WTC11 (cell line): ENCODE measurements around the gene GOLPH3. TPM values are rescaled to one million over a fixed set of nuclear protein-coding genes. Genes with fewer than 3 reads are reported as not detected.

Experiments used
- ATAC-seq: fragments of 200-7000 bp; cut with Tn5 transposase; 2 replicates; pipeline ENCODE4 v1.10.0; 2021; ENCODE audit warnings: mild to moderate bottlenecking, moderate library complexity
- Bru-seq: library from RNA; stranded (reverse); fragments of 400-500 nt; gene quantifications from one replicate; lab custom pipeline; 2021; lab: Mats Ljungman, UMichigan
- CTCF ChIA-PET: fragments of 300-600 bp; sonication (Branson Sonifier 250); formaldehyde crosslinking; loops from one replicate; lab custom pipeline; 2021; ENCODE audit warnings: antibody characterized with exemption; lab: Charles Lee
- POLR2A ChIA-PET: fragments of 350-600 bp; sonication (Branson Sonifier 250); formaldehyde crosslinking; loops from one replicate; lab custom pipeline; 2021; ENCODE audit warnings: antibody characterized with exemption; lab: Charles Lee
- DNase-seq: peaks from one replicate; pipeline ENCODE4 v3.0.0; 2021; ENCODE audit warnings: low spot score
- H3K27ac Mint-ChIP-seq: 2 replicates; pipeline ENCODE4 v1.8.0; 2021; ENCODE audit warnings: mixed read lengths
- H3K27me3 Mint-ChIP-seq: 2 replicates; pipeline ENCODE4 v1.8.0; 2021; ENCODE audit warnings: low read depth, mild to moderate bottlenecking, moderate library complexity, mixed read lengths
- H3K36me3 Mint-ChIP-seq: 2 replicates; pipeline ENCODE4 v1.8.0; 2021; ENCODE audit warnings: mixed read lengths
- H3K4me1 Mint-ChIP-seq: 2 replicates; pipeline ENCODE4 v1.8.0; 2022; ENCODE audit warnings: mixed read lengths
- H3K4me3 Mint-ChIP-seq: 2 replicates; pipeline ENCODE4 v1.8.0; 2021; ENCODE audit warnings: mild to moderate bottlenecking, moderate library complexity, mixed read lengths
- H3K9me3 Mint-ChIP-seq: 2 replicates; pipeline ENCODE4 v1.8.0; 2021; ENCODE audit warnings: mixed read lengths
- CREM ChIP-seq: sonication (generic); formaldehyde crosslinking; IDR thresholded peaks from 2 replicates; pipeline ENCODE4 v1.8.1; 2022; ENCODE audit warnings: mild to moderate bottlenecking, missing genetic modification reagents, moderate library complexity
- EMX1 ChIP-seq: fragments of 250-450 bp; sonication (Bioruptor Pico); IDR thresholded peaks from 2 replicates; pipeline ENCODE4 v1.8.0; 2021; ENCODE audit warnings: mild to moderate bottlenecking
- ESRRA ChIP-seq: sonication (generic); formaldehyde crosslinking; IDR thresholded peaks from 2 replicates; pipeline ENCODE4 v1.8.1; 2022; ENCODE audit warnings: mild to moderate bottlenecking, missing genetic modification reagents, borderline replicate concordance
- FOXP1 ChIP-seq: sonication (generic); formaldehyde crosslinking; IDR thresholded peaks from 2 replicates; pipeline ENCODE4 v1.8.0; 2022; ENCODE audit warnings: missing genetic modification reagents, mild to moderate bottlenecking, moderate library complexity, borderline replicate concordance
- GTF2I ChIP-seq: fragments of 250-450 bp; sonication (Bioruptor Pico); conservative IDR thresholded peaks from 2 replicates; pipeline ENCODE4 v1.4.0; 2021; ENCODE audit warnings: mild to moderate bottlenecking
- MXD4 ChIP-seq: fragments of 250-450 bp; sonication (Bioruptor Pico); IDR thresholded peaks from 2 replicates; pipeline ENCODE4 v1.8.0; 2021; ENCODE audit warnings: mild to moderate bottlenecking, moderate library complexity, borderline replicate concordance
- PRRX2 ChIP-seq: fragments of 250-450 bp; sonication (Bioruptor Pico); IDR thresholded peaks from 2 replicates; pipeline ENCODE4 v1.8.0; 2021; ENCODE audit warnings: mild to moderate bottlenecking
- TCF7 ChIP-seq: sonication (generic); formaldehyde crosslinking; IDR thresholded peaks from 2 replicates; pipeline ENCODE4 v1.8.0; 2022; ENCODE audit warnings: mild to moderate bottlenecking, low read depth, missing genetic modification reagents, moderate library complexity
- TEAD4 ChIP-seq: sonication (generic); formaldehyde crosslinking; IDR thresholded peaks from 2 replicates; pipeline ENCODE4 v1.8.0; 2022; ENCODE audit warnings: mild to moderate bottlenecking, missing genetic modification reagents
- TP53 ChIP-seq: sonication (generic); formaldehyde crosslinking; IDR thresholded peaks from 2 replicates; pipeline ENCODE4 v1.8.1; 2023; ENCODE audit warnings: mild to moderate bottlenecking, missing genetic modification reagents
- long read RNA-seq, 3 experiments: library from RNA in 1 of 3; library from capped mRNA in 1 of 3; library from polyadenylated mRNA in 1 of 3; unstranded in 2 of 3; stranded (forward) in 1 of 3; transcript quantifications; one replicate each; pipeline ENCODE4 v2.0.0, GENCODE V29; 2021
- total RNA-seq: library from RNA; stranded (reverse); gene quantifications from 3 replicates; pipeline ENCODE4 v1.2.3, GENCODE V29; 2021
- TF ChIP-seq, protein P1 (sequence below): sonication (generic); formaldehyde crosslinking; IDR thresholded peaks from 2 replicates; pipeline ENCODE4 v1.8.0; 2022; ENCODE audit warnings: mild to moderate bottlenecking, missing genetic modification reagents
- TF ChIP-seq, protein P2 (sequence below): sonication (generic); formaldehyde crosslinking; IDR thresholded peaks from 2 replicates; pipeline ENCODE4 v1.8.1; 2022; ENCODE audit warnings: low read depth, mild to moderate bottlenecking, moderate library complexity, missing genetic modification reagents, borderline replicate concordance
- TF ChIP-seq, protein P3 (sequence below): sonication (generic); formaldehyde crosslinking; IDR thresholded peaks from 2 replicates; pipeline ENCODE4 v1.8.0; 2022; ENCODE audit warnings: mild to moderate bottlenecking, missing genetic modification reagents
- TF ChIP-seq, protein P4 (sequence below): fragments of 250-450 bp; sonication (Bioruptor Pico); IDR thresholded peaks from 2 replicates; pipeline ENCODE4 v1.9.0; 2021; ENCODE audit warnings: mild to moderate bottlenecking, borderline replicate concordance
- TF ChIP-seq, protein P5 (sequence below): fragments of 250-450 bp; sonication (Bioruptor Pico); IDR thresholded peaks from 2 replicates; pipeline ENCODE4 v1.9.0; 2021; ENCODE audit warnings: mild to moderate bottlenecking
- TF ChIP-seq, protein P6 (sequence below): sonication (generic); formaldehyde crosslinking; IDR thresholded peaks from 2 replicates; pipeline ENCODE4 v1.8.0; 2022; ENCODE audit warnings: mild to moderate bottlenecking, missing genetic modification reagents
- TF ChIP-seq, protein P7 (sequence below): sonication (generic); formaldehyde crosslinking; IDR thresholded peaks from 2 replicates; pipeline ENCODE4 v1.8.0; 2023; ENCODE audit warnings: missing genetic modification reagents, mild to moderate bottlenecking, borderline replicate concordance

GOLPH3 gene
- total RNA-seq: 88.7 to 101 TPM (median 95.4 TPM) in 3 replicates
- percentile 90 among the genes with signal in this experiment for Bru-seq, nascent RNA
- long read RNA-seq, experiment 1, transcript GOLPH3-201 (4 exons, 2,721 nt): major isoform, 495 of 558 reads
- long read RNA-seq, experiment 1, transcript GOLPH3-202 (4 exons, 1,074 nt): minor isoform, 11 of 558 reads
- long read RNA-seq, experiment 1, transcript GOLPH3-203 (3 exons, 665 nt): minor isoform, 5 of 558 reads
- long read RNA-seq, experiment 1, partial matches to known transcripts: 36 of 558 reads
- long read RNA-seq, experiment 1, other reads (novel, unspliced or antisense): 11 of 558 reads
- long read RNA-seq, experiment 2, transcript GOLPH3-201 (4 exons, 2,721 nt): major isoform, 75 of 125 reads
- long read RNA-seq, experiment 2, partial matches to known transcripts: 5 of 125 reads
- long read RNA-seq, experiment 2, other reads (novel, unspliced or antisense): 42 of 125 reads
- long read RNA-seq, experiment 3, transcript GOLPH3-202 (4 exons, 1,074 nt): major isoform, 6 of 66 reads
- long read RNA-seq, experiment 3, partial matches to known transcripts: 2 of 66 reads
- long read RNA-seq, experiment 3, other reads (novel, unspliced or antisense): 56 of 66 reads

DNA sequence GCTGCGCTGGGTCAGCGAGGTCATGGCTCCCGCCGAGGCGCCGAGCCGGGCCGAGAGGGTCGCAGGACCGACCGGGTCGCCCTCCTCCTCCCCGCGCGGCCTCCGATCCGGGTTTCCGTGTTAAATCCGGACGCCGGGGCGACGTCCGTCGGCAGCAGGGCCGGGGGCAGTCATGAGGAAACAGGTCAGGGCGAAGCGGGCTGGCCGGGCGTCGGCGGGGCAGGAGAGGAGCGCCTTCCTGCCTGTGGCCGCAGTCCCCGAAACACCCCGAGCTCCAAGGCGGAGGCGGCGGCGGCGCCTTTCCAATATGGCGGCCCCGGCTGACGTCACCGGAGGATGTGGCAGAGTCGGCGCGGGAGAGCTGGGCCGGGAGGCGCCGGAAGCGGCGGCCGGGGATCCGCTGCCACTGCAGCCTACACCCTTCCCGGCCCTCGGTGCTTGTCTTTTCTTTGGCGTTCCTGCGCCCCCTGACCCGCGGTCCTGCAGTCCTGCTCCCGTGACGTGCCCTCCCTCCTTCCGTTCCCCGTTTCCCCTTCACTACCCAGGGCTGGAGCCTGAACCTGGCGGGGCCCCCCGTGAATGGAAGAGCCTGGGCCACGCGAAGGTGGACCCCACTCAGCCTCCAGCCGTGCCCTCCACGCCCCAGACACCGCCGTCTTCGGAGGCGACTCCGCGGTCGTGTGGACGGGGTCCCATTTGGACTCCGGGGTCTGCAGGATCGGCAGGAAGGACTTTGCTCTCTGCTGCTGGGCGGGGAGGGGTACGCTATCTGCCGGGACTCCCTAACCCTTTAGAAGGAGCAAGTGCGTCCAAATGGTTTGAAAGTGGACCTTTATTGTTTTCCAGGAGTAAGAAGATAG, at the start of gene GOLPH3:
TSS of gene GOLPH3 (minus strand) at position 309 of the 860 bp plus-strand sequence. CDS start at position 24, 285 bp downstream.
- Mint-ChIP-seq H3K4me1 (peaks cover 28% of the 10 kb centered on the region), H3K27ac (peak within 1 kb of the TSS; percentile 98), H3K4me3 (peak within 1 kb of the TSS; percentile 98), H3K9me3 (no peaks in the 10 kb centered on the region), H3K27me3 (no peaks in the 10 kb centered on the region), H3K36me3 (peaks cover 30% of the 10 kb centered on the region)
- CTCF ChIA-PET: interaction anchor here (1.5 to 2.6 kb wide), 2 partner anchors 58 to 81 kb away, joined by 3 to 11 read pairs; no protein-coding TSS in a partner anchor
- POLR2A ChIA-PET: interaction anchor here (0.9 to 1.8 kb wide), 7 partner anchors 9 to 411 kb away, joined by 3 to 7 read pairs (median 4); partner anchors contain the start of gene MTMR12
- peak; percentile 87 for ATAC-seq
- peak; percentile 93 for DNase-seq
- TF ChIP-seq, protein P1, sequence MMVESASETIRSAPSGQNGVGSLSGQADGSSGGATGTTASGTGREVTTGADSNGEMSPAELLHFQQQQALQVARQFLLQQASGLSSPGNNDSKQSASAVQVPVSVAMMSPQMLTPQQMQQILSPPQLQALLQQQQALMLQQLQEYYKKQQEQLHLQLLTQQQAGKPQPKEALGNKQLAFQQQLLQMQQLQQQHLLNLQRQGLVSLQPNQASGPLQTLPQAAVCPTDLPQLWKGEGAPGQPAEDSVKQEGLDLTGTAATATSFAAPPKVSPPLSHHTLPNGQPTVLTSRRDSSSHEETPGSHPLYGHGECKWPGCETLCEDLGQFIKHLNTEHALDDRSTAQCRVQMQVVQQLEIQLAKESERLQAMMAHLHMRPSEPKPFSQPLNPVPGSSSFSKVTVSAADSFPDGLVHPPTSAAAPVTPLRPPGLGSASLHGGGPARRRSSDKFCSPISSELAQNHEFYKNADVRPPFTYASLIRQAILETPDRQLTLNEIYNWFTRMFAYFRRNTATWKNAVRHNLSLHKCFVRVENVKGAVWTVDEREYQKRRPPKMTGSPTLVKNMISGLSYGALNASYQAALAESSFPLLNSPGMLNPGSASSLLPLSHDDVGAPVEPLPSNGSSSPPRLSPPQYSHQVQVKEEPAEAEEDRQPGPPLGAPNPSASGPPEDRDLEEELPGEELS (CRISPR knock-in tag): 0 out of 2 replicates have a peak, but pooled peaks have one; percentile 39
- TF ChIP-seq TP53 (CRISPR knock-in tag): no peak
- TF ChIP-seq, protein P2, sequence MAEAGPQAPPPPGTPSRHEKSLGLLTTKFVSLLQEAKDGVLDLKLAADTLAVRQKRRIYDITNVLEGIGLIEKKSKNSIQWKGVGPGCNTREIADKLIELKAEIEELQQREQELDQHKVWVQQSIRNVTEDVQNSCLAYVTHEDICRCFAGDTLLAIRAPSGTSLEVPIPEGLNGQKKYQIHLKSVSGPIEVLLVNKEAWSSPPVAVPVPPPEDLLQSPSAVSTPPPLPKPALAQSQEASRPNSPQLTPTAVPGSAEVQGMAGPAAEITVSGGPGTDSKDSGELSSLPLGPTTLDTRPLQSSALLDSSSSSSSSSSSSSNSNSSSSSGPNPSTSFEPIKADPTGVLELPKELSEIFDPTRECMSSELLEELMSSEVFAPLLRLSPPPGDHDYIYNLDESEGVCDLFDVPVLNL: peak; percentile 83
- no peak; the same call in 1 of the 2 replicates for TF ChIP-seq TCF7 (CRISPR knock-in tag)
- TF ChIP-seq, protein P3, sequence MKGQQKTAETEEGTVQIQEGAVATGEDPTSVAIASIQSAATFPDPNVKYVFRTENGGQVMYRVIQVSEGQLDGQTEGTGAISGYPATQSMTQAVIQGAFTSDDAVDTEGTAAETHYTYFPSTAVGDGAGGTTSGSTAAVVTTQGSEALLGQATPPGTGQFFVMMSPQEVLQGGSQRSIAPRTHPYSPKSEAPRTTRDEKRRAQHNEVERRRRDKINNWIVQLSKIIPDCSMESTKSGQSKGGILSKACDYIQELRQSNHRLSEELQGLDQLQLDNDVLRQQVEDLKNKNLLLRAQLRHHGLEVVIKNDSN (CRISPR knock-in tag): peak; percentile 5; the same call in 1 of the 2 replicates
- TF ChIP-seq CREM (CRISPR knock-in tag): peak; percentile 93
- TF ChIP-seq, protein P4, sequence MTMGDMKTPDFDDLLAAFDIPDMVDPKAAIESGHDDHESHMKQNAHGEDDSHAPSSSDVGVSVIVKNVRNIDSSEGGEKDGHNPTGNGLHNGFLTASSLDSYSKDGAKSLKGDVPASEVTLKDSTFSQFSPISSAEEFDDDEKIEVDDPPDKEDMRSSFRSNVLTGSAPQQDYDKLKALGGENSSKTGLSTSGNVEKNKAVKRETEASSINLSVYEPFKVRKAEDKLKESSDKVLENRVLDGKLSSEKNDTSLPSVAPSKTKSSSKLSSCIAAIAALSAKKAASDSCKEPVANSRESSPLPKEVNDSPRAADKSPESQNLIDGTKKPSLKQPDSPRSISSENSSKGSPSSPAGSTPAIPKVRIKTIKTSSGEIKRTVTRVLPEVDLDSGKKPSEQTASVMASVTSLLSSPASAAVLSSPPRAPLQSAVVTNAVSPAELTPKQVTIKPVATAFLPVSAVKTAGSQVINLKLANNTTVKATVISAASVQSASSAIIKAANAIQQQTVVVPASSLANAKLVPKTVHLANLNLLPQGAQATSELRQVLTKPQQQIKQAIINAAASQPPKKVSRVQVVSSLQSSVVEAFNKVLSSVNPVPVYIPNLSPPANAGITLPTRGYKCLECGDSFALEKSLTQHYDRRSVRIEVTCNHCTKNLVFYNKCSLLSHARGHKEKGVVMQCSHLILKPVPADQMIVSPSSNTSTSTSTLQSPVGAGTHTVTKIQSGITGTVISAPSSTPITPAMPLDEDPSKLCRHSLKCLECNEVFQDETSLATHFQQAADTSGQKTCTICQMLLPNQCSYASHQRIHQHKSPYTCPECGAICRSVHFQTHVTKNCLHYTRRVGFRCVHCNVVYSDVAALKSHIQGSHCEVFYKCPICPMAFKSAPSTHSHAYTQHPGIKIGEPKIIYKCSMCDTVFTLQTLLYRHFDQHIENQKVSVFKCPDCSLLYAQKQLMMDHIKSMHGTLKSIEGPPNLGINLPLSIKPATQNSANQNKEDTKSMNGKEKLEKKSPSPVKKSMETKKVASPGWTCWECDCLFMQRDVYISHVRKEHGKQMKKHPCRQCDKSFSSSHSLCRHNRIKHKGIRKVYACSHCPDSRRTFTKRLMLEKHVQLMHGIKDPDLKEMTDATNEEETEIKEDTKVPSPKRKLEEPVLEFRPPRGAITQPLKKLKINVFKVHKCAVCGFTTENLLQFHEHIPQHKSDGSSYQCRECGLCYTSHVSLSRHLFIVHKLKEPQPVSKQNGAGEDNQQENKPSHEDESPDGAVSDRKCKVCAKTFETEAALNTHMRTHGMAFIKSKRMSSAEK (CRISPR knock-in tag): no peak
- 0 out of 2 replicates have a peak, but pooled peaks have one; percentile 25 for TF ChIP-seq ESRRA
- TF ChIP-seq FOXP1 (CRISPR knock-in tag): peak; percentile 74
- TF ChIP-seq, protein P5, sequence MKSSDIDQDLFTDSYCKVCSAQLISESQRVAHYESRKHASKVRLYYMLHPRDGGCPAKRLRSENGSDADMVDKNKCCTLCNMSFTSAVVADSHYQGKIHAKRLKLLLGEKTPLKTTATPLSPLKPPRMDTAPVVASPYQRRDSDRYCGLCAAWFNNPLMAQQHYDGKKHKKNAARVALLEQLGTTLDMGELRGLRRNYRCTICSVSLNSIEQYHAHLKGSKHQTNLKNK (CRISPR knock-in tag): no peak
- TF ChIP-seq PRRX2 (CRISPR knock-in tag): no peak
- TF ChIP-seq, protein P6, sequence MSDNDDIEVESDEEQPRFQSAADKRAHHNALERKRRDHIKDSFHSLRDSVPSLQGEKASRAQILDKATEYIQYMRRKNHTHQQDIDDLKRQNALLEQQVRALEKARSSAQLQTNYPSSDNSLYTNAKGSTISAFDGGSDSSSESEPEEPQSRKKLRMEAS (CRISPR knock-in tag): peak; percentile 61; the same call in 1 of the 2 replicates
- 0 out of 2 replicates have a peak, but pooled peaks have one; percentile 53 for TF ChIP-seq EMX1 (CRISPR knock-in tag)
- no peak for TF ChIP-seq MXD4 (CRISPR knock-in tag)
- TF ChIP-seq TEAD4 (CRISPR knock-in tag): no peak
- no peak for TF ChIP-seq GTF2I (CRISPR knock-in tag)
- TF ChIP-seq, protein P7, sequence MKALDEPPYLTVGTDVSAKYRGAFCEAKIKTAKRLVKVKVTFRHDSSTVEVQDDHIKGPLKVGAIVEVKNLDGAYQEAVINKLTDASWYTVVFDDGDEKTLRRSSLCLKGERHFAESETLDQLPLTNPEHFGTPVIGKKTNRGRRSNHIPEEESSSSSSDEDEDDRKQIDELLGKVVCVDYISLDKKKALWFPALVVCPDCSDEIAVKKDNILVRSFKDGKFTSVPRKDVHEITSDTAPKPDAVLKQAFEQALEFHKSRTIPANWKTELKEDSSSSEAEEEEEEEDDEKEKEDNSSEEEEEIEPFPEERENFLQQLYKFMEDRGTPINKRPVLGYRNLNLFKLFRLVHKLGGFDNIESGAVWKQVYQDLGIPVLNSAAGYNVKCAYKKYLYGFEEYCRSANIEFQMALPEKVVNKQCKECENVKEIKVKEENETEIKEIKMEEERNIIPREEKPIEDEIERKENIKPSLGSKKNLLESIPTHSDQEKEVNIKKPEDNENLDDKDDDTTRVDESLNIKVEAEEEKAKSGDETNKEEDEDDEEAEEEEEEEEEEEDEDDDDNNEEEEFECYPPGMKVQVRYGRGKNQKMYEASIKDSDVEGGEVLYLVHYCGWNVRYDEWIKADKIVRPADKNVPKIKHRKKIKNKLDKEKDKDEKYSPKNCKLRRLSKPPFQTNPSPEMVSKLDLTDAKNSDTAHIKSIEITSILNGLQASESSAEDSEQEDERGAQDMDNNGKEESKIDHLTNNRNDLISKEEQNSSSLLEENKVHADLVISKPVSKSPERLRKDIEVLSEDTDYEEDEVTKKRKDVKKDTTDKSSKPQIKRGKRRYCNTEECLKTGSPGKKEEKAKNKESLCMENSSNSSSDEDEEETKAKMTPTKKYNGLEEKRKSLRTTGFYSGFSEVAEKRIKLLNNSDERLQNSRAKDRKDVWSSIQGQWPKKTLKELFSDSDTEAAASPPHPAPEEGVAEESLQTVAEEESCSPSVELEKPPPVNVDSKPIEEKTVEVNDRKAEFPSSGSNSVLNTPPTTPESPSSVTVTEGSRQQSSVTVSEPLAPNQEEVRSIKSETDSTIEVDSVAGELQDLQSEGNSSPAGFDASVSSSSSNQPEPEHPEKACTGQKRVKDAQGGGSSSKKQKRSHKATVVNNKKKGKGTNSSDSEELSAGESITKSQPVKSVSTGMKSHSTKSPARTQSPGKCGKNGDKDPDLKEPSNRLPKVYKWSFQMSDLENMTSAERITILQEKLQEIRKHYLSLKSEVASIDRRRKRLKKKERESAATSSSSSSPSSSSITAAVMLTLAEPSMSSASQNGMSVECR: no peak
